ENCODE results near the gene PSMB11. TPM values are rescaled to one million over a fixed set of nuclear protein-coding genes. Genes with fewer than 3 reads are reported as not detected.
"Not testable (repeated sequence)": the region's sequence is repeated elsewhere in the genome, so short reads cannot be mapped to it uniquely, and the experiment has no call there.

The PSMB11 gene
- total RNA-seq, 8 experiments from 2014 or later = 0.05 to 0.76 (median 0.17) TPM; not detected in 2

DNA sequence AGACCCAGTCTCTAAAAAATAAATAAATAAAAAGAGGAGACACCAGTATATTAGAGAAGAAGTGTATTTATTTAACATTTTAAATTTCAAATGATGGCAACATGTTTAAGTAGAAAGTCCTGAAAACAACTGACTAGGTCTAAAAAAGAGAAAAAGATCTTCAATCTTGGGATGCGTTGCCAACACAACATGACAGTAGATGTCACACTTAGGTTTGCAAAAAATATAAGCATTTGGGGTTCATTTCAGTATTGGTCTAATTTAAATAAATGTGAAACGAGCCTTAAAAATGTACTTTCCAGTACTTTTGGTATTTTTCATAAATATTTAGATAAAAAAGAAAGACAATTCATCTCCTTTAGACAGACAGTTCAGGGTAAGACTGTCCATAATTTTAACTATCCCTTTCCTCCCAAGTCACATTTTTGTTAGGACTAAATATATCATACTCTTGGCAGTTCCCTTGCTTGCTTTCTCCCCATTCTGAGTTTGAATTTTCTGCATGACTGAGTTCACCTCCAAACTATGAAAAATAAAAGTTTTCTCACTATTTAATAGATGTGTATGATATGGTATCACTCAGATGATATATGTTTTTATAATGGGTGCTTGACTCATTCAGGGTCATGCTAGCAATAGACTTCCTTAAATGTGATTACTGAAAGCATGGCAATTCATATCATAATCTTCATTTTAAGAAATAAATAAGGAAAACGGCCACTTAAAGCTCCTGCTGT is 36.4 kb upstream of the PSMB11 start:
- in situ Hi-C loops (cut with MboI; ENCODE audit: low pct_unique_long_range_greater_than_20kb in 2 of 9, low sequenced_read_pairs in 9 of 9, unreplicated experiment in 9 of 9) = no loop called here
- 70 to 100% (median 86%) methylated on average over 1 to 3 of the region's 3 CpGs; no CpG with 5 or more reads in 1 of the 10 experiments for WGBS, 10 experiments
- H3K27ac ChIP-seq = peak overlapping the region; percentile 90 to 93
- H3K4me1 ChIP-seq (replicated peaks in 1 of 2) = peaks cover 30 to 35% of the 10 kb centered on the region in 2 donors
- ATAC-seq (replicated peaks in 6 of 8) = no peak
- peak overlapping the region in 4 of 5 donors; percentile 42 to 58 (median 48) for H3K4me3 ChIP-seq

DNA sequence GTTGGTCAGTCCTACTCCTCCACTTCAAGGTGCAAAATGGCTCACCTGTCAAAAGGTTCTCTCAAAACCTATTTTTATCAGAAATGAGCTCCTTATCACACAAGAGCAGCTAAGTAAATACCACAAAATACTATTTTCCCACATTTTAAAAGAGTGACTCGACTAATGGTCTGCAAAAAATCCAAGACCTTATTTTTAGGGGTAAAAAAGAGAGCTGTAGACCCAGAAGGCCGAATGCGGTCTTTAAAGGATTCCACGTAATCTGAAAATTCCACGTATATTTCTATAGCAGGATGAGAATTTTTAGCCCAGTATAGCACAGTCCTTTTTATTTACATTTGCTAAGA is 35.9 kb upstream of the PSMB11 start:
- no peak for ATAC-seq (replicated peaks in 6 of 8)
- peaks cover 30 to 35% of the 10 kb centered on the region in 2 donors for H3K4me1 ChIP-seq (replicated peaks in 1 of 2)
- 29 to 84% (median 58%) methylated on average over 2 to 5 of the region's 5 CpGs; no CpG with 5 or more reads in 1 of the 10 experiments for WGBS, 10 experiments
- peak overlapping the region; percentile 42 to 65 (median 51) for H3K4me3 ChIP-seq
- in situ Hi-C loops (cut with MboI; ENCODE audit: low pct_unique_long_range_greater_than_20kb in 2 of 9, low sequenced_read_pairs in 9 of 9, unreplicated experiment in 9 of 9) = no loop called here
- H3K27ac ChIP-seq = peak overlapping the region; percentile 90 to 93

DNA sequence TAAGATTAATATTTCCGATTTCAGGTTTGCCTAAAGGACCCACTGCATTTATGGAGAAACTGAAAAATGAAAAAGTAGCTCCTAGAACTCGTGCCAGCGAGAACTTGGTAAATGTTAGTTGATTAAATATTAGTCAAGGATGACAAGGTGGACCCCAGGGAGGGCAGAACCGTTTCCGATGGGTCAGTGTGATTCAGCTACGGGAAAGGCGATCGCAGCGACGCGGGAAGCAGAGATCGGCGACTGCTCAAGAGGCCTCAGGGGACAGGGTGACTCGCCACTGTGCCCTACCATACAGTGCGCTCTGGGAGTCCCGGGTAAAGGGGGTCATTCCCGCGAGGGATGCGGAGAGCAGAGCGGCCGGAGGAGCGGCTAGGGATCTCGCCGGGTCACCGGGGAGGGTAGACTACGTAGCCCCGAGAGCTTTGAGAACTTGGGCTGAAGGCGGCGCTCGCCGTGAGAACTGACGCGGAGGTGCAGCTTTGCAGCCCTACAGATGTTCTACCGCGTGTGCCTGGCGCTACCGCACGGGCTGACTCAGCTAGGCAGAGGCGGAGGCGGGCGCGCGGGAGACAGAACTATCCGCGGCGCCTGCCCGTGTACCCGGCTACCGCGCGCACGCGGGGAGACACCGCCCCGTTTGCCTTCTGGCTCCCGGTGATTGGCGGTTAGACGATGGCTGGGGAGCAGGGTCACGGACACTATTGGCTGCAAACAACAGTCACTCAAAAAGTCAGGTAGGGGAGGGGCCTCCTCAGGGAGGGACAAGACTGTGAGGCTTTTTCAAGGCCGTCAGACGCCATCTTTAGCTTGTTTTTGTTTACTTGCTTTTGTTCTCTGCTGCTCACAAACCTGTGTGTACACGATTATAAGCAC is 35.2 kb upstream of the PSMB11 start:
- Histone ChIP-seq H3K27ac (peak overlapping the region; percentile 90 to 93), H3K4me3 (peak overlapping the region; percentile 42 to 65 (median 51)), H3K4me1 (replicated peaks in 1 of 2) (peaks cover 30 to 35% of the 10 kb centered on the region in 2 donors)
- in situ Hi-C loops (cut with MboI; ENCODE audit: low pct_unique_long_range_greater_than_20kb in 2 of 9, low sequenced_read_pairs in 9 of 9, unreplicated experiment in 9 of 9) = no loop called here
- 0 to 16% (median 1%) methylated on average over 2 to 30 of the region's 62 CpGs; no CpG with 5 or more reads in 1 of the 10 experiments for WGBS, 10 experiments
- peak; percentile 94 to 98 (median 97) for ATAC-seq (replicated peaks in 6 of 8)

DNA sequence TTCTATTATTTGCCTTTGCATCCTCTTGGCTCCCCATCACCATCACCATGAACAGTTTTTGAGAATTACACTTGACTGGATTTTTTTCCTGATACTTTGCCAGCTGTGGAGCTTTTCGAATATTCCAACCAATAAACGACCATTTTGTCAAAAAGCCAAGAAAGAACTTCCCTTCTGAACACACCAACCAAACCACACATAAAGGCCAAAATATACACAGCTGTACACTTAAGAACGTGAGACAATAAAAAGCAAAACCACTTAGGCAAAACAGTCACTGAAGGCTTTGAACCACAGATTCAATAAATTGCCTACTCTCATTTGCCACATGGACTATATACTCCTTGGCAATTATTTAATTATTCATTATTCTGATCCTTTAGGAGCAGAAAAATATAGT is 33.2 kb upstream of the PSMB11 start:
- in situ Hi-C loops (cut with MboI; ENCODE audit: low pct_unique_long_range_greater_than_20kb in 2 of 9, low sequenced_read_pairs in 9 of 9, unreplicated experiment in 9 of 9) = no loop called here
- Histone ChIP-seq H3K4me1 (replicated peaks in 1 of 2) (peaks cover 30 to 38% of the 10 kb centered on the region in 2 donors), H3K4me3 (no peak overlapping the region), H3K27ac (no peak overlapping the region)
- no peak for ATAC-seq (replicated peaks in 6 of 8)
- 4 to 100% (median 70%) methylated on average over 1 to 3 of the region's 3 CpGs; no CpG with 5 or more reads in 1 of the 10 experiments for WGBS, 10 experiments

DNA sequence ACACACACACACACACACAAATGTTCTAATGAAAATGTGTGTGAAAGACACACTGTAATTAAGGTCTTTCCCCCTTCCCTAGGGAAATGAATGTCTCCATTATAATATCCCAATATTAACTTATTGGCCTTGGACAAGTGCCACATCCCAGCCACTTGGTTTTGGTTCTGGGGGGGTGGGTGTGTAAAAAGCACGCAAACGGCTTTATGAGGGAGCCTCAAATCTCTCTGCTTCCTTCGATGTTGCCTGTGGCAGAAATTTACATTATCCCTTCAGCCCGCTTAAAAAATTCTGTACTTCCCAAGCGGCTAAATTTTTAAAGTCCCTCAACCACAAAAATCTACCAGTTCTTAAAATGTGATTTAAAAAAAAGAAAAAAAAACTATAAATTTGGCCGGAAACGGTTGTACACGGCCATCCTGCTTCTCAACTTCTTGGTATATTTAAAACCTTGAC is 32.5 kb upstream of the PSMB11 start:
- ATAC-seq (replicated peaks in 6 of 8) = no peak
- 0 to 46% (median 14%) methylated on average over 2 to 8 of the region's 8 CpGs for WGBS, 10 experiments
- Histone ChIP-seq H3K4me1 (replicated peaks in 1 of 2) (peaks cover 30 to 38% of the 10 kb centered on the region in 2 donors), H3K4me3 (peak overlapping the region; percentile 20 to 40 (median 35)), H3K27ac (peak overlapping the region; percentile 16 to 49)
- in situ Hi-C loops (cut with MboI; ENCODE audit: low pct_unique_long_range_greater_than_20kb in 2 of 9, low sequenced_read_pairs in 9 of 9, unreplicated experiment in 9 of 9) = no loop called here

DNA sequence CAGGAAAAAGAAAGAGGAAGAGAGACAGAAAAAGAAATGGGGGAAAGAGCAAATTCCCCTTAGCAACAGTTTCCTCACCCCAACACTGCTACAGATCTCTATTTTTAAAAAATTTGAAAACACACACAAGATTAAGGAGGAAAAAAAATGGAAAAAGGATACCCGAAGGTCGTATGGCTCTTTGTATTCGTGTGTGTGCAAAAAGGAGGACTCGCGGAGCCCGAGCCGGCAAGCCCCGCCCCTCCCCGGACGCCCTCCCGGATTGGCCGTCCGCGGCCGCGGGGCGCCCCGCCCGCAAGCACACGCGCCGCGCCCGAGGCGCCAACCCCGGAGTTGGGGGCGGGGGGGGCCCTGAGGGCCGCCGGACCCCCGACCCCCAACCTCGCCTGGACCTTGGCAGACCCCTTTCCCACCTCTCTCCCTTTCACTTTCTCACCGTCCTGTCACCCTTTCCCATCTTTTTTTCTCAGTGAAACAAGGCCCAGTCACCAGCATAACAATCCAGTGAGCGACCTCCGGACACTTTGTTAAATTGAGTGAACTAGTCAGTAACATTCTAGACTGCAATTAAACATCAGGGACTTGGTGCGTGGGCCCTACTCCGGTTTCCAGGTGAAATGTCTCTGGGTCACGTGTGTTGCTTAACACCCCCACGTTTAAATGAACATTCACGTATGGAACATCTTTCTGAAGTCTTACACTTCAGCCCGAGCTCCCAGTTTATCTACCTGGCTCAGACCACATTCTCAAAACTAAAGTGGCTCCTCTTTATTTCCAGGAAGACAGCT is 31.9 kb upstream of the PSMB11 start, which contains the start of gene C14orf93:
TSS of gene C14orf93 (minus strand) at position 205 of the 788 bp plus-strand sequence. CDS start 11,120 bp downstream, outside the sequence.
- in situ Hi-C loops (cut with MboI; ENCODE audit: low pct_unique_long_range_greater_than_20kb in 2 of 9, low sequenced_read_pairs in 9 of 9, unreplicated experiment in 9 of 9) = no loop called here
- H3K27ac ChIP-seq = peak within 1 kb of the TSS; percentile 16 to 49
- WGBS, 10 experiments = 5 to 80% (median 11%) methylated on average over 2 to 19 of the region's 40 CpGs; no CpG with 5 or more reads in 1 of the 10 experiments
- ATAC-seq (replicated peaks in 6 of 8) = peak; percentile 4 to 20 (median 14)
- H3K4me3 ChIP-seq = peak within 1 kb of the TSS; percentile 20 to 40 (median 35)
- peaks cover 30 to 38% of the 10 kb centered on the region in 2 donors for H3K4me1 ChIP-seq (replicated peaks in 1 of 2)

DNA sequence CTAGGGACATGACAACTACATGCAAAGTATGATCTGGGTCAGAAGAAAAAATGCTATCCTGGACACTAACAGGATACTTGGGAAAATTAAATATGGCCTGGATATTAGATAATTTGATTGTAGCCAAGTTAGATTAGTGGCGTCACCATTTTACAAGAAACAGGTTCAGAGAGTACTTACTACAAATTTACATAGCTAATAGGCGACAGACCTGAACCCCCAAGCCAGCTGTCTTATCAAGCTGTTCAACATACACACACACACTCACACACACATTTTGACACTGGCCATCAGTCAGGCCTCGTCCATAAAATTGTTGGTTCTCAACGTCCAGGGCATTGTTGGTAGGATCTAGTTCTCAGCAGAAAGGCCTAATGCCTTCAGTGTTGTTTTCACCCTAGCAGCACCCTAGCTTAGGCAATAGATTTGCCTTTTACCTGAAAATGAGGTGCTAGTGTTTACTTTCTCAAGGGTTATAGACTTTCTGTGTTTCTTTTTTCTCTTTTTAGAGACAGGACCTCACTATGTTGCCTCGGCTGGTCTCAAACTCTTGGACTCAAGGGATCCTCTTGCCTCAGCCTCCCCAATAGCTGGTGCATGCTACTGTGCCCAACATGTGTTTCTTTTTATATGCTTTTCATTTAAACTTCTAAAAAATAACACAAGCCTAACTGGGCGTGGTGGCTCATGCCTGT is 28.8 kb upstream of the PSMB11 start:
- no peak overlapping the region for H3K4me3 ChIP-seq
- in situ Hi-C loops (cut with MboI; ENCODE audit: low pct_unique_long_range_greater_than_20kb in 2 of 9, low sequenced_read_pairs in 9 of 9, unreplicated experiment in 9 of 9) = no loop called here
- peaks cover 16 to 25% of the 10 kb centered on the region in 2 donors for H3K4me1 ChIP-seq (replicated peaks in 1 of 2)
- no peak for ATAC-seq (replicated peaks in 6 of 8)
- H3K27ac ChIP-seq = no peak overlapping the region
- 51 to 100% (median 80%) methylated on average over 1 to 5 of the region's 6 CpGs for WGBS, 10 experiments

DNA sequence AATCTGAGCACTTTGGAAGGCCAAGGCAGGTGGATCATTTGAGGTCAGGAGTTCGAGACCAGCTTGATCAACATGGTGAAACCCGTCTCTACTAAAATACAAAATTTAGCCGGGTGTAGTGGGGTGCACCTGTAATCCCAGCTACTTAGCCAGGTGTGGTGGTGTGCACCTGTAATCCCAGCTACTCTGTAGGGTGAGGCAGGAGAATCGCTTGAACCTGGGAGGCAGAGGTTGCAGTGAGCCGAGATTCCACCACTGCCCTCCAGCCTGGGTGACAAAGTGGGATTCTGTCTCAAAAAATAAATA is 28.3 kb upstream of the PSMB11 start:
- H3K4me3 ChIP-seq; in situ Hi-C loops (cut with MboI; ENCODE audit: low pct_unique_long_range_greater_than_20kb in 2 of 9, low sequenced_read_pairs in 9 of 9, unreplicated experiment in 9 of 9); ATAC-seq (replicated peaks in 6 of 8); H3K27ac ChIP-seq: not testable (repeated sequence)
- 80 to 100% (median 93%) methylated on average over 1 to 4 of the region's 5 CpGs; no CpG with 5 or more reads in 3 of the 10 experiments for WGBS, 10 experiments
- H3K4me1 ChIP-seq (replicated peaks in 1 of 2) = peaks cover 13 to 22% of the 10 kb centered on the region in 2 donors

DNA sequence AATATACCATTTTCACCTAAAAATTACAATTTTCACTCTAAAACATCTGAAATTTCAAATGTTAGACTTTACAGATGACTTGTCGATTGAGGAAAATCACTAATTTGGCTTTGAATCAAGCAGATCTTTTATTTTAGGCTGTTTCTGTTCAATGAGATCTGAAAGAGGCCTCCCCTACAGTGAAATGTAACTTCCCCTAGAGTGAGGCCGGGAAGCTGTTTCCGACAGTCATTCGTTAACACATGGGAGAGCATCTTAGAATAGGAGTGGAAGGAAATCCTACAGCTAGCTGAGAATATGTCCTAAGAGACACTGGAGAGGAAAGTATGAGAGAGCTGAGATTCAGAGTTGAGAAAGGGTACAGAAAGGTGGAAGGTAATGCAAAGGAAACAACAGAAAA is 26.4 kb upstream of the PSMB11 start:
- 20 to 100% (median 71%) methylated on average over 1 to 4 of the region's 4 CpGs; no CpG with 5 or more reads in 1 of the 10 experiments for WGBS, 10 experiments
- ATAC-seq (replicated peaks in 6 of 8) = peak in 2 of 8 experiments; percentile 42 to 47
- Histone ChIP-seq H3K27ac (peak overlapping the region in 1 of 2 donors; percentile 8), H3K4me1 (replicated peaks in 1 of 2) (peaks cover 10 to 16% of the 10 kb centered on the region in 2 donors), H3K4me3 (no peak overlapping the region)
- in situ Hi-C loops (cut with MboI; ENCODE audit: low pct_unique_long_range_greater_than_20kb in 2 of 9, low sequenced_read_pairs in 9 of 9, unreplicated experiment in 9 of 9) = no loop called here

DNA sequence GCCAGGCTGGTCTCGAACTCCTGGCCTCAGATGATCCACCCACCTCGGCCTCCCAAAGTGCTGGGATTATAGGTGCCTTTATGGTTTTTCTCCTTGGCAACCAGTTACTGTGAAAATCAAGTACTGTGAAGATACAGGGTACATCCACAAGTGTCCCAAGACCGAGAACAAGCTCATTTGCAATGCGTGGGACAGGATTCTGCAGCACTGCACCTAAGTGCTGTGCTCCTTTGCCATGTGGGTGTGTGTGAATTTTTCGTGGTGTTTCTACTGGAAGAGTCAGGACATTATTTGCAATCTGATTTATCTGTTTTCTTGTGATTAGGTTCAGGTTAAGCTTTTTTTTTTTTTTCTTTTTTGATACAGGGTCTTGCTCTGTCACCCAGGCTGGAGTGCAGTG is 24.9 kb upstream of the PSMB11 start:
- Histone ChIP-seq H3K27ac (no peak overlapping the region), H3K4me3 (no peak overlapping the region), H3K4me1 (replicated peaks in 1 of 2) (peaks cover 25 to 30% of the 10 kb centered on the region in 2 donors)
- 13 to 100% (median 80%) methylated on average over 1 to 5 of the region's 5 CpGs; no CpG with 5 or more reads in 1 of the 10 experiments for WGBS, 10 experiments
- in situ Hi-C loops (cut with MboI; ENCODE audit: low pct_unique_long_range_greater_than_20kb in 2 of 9, low sequenced_read_pairs in 9 of 9, unreplicated experiment in 9 of 9) = no loop called here
- no peak for ATAC-seq (replicated peaks in 6 of 8)

DNA sequence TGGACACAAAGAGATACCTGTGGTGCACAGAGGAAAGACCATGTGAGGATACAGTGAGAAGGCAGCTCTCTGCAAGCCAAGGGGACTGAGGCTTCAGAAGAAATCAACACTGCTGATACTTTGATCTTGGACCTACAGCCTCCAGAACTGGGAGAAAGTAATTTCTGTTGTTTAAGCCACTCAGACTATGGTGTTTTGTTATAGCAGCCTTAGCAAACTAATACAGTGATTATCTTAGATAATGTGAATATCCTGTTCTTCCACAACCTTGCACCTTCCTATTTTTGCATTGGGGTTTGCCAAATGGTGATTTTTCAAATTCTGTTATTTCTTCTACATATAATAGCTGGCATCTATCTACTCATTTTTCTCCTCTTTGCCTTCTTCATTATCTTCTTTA is 23.9 kb upstream of the PSMB11 start:
- Histone ChIP-seq H3K4me3 (no peak overlapping the region), H3K4me1 (replicated peaks in 1 of 2) (peaks cover 35 to 39% of the 10 kb centered on the region in 2 donors), H3K27ac (no peak overlapping the region)
- ATAC-seq (replicated peaks in 6 of 8) = no peak
- in situ Hi-C loops (cut with MboI; ENCODE audit: low pct_unique_long_range_greater_than_20kb in 2 of 9, low sequenced_read_pairs in 9 of 9, unreplicated experiment in 9 of 9) = no loop called here

Data from motor neuron (in vitro differentiated cells).